ENCODE measurements around the gene SGSH.

DNA sequence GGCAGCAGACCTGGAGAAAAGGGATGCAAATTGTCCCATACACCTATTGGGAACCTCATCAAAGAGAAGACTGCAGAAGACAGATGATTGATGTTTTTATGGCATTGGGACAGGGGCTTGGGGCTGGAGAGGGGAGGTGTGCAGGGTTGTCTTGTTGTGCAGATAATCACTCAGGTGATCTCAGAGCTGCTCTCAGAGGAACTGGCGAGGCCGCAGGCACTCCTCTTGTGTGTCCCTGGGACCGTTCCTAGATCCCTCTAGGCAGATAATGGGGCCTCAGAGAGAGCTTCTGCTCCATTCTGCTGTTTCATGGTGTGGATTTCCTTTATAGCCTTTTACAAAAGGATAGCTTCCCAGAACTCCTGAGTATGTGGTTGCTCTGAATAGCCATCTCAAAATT, 42.2 kb upstream of the SGSH start:
- no peak for TF ChIP-seq GATA2 (IDR thresholded peaks at IDR 0.05; ENCODE audit: low read depth, low read length)
- no peak for TF ChIP-seq GATA3 (IDR thresholded peaks at IDR 0.05; ENCODE audit: low read depth, low read length)

Data from SH-SY5Y (cell line).